Measurements from ENCODE around the gene PNCK. TPM values are rescaled to one million over a fixed set of nuclear protein-coding genes. Genes with fewer than 3 reads are reported as not detected.
A peak's percentile ranks its signal among the peaks of the same experiment; 100 is the strongest.

PNCK gene
- total RNA-seq, 3 donors from 2014 or later: 0.48 to 1.3 (median 0.73) TPM

DNA sequence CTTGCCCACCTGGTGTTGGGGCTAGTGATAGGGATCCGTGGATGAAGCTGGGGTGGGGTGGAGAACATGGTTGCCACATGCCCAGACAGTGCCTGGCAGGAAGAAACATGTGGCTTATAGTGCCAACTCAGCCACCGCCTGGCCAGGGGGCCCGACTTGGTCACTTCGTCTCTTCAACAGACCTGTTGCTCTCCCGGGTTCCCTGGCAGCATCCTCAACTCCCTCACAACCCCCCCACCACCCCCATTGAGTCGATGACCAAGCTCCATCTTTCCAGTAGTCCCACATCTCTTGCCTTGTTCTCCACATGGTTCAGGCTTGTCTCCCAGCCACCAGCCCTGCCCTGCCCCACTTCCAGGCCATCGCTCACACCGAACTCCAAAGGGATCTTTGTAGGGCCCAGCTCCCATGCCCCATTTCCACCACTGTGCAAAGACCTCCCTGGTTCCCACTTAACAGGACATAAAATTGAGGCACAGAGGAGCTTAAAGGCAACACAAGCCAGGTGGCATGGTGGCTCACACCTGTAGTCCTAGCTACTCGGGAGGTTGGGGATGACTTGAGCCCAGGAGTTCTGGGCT is 7.8 kb downstream of the PNCK start:
- intact Hi-C loops (cut with DNase I; ENCODE audit: low total_unique reads): no loop called here
- Histone ChIP-seq H3K27ac (no peak overlapping the region), H3K9me3 (peaks cover 0 to 24% of the 10 kb centered on the region in 2 donors), H3K4me1 (no peaks in the 10 kb centered on the region), H3K4me3 (no peak overlapping the region), H3K36me3 (no peaks in the 10 kb centered on the region), H3K27me3 (peaks cover 0 to 55% of the 10 kb centered on the region in 2 donors)
- TF ChIP-seq POLR2A (IDR thresholded peaks at IDR 0.05) (no peak), CTCF (IDR thresholded peaks at IDR 0.05) (no peak)
- no peak for DNase-seq (ENCODE audit: low spot score in 2 of 2)

DNA sequence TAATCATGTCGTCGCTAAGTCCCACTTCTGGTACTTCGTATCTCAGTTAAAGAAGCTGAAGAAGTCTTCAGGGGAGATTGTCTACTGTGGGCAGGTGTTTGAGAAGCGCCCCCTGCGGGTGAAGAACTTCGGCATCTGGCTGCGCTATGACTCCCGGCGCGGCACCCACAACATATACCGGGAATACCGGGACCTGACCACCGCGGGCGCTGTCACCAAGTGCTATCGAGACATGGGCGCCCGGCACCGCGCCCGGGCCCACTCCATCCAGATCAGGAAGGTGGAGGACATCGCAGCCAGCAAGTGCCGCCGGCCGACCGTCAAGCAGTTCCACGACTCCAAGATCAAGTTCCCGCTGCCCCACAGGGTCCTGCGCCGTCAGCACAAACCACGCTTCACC is 11.3 kb downstream of the PNCK start:
- Histone ChIP-seq H3K9me3 (peaks cover 0 to 24% of the 10 kb centered on the region in 2 donors), H3K27ac (no peak overlapping the region), H3K36me3 (no peaks in the 10 kb centered on the region), H3K4me1 (no peaks in the 10 kb centered on the region), H3K27me3 (peaks cover 0 to 36% of the 10 kb centered on the region in 2 donors), H3K4me3 (peak overlapping the region in 1 of 3 donors; percentile 32)
- intact Hi-C loops (cut with DNase I; ENCODE audit: low total_unique reads): no loop called here
- no peak for DNase-seq (ENCODE audit: low spot score in 2 of 2)
- TF ChIP-seq CTCF (IDR thresholded peaks at IDR 0.05): peak in 2 of 3 donors; percentile 15 to 22
- no peak for TF ChIP-seq POLR2AphosphoS5 (IDR thresholded peaks at IDR 0.05)
- TF ChIP-seq POLR2A (IDR thresholded peaks at IDR 0.05): no peak

- Histone ChIP-seq H3K36me3 (no peaks in the 10 kb centered on the region), H3K4me3 (no peak overlapping the region), H3K4me1 (no peaks in the 10 kb centered on the region), H3K27ac (no peak overlapping the region), H3K27me3 (peaks cover 0 to 40% of the 10 kb centered on the region in 2 donors), H3K9me3 (peaks cover 0 to 22% of the 10 kb centered on the region in 2 donors)
- intact Hi-C loops (cut with DNase I; ENCODE audit: low total_unique reads): no loop called here
- TF ChIP-seq POLR2A (IDR thresholded peaks at IDR 0.05) (no peak), CTCF (IDR thresholded peaks at IDR 0.05) (no peak), POLR2AphosphoS5 (IDR thresholded peaks at IDR 0.05) (no peak)
- DNase-seq (ENCODE audit: low spot score in 2 of 2): no peak
Observed at GRCh38 chrX:153659268-153659667, 14.3 kb downstream of the PNCK start.

DNA sequence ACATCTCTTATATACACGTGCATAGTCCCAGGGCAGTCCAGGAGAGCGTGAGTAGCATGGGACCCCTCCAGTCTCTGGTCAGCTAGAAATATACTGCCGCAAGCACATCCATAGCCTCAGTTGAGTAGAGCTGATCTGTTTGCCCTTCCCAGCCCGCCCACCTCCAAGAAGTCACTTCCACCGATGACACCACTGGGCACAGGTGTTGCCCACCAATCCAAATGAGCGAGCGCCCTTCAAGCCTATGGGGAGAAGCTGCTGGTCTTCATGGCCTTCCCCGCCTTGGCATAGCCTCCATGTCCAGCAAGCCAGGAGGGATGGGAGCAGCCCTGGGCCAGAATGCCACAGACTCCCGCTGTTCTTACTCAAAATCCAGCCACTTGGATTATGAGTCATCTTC is 16.5 kb downstream of the PNCK start:
- Histone ChIP-seq H3K9me3 (peaks cover 0 to 33% of the 10 kb centered on the region in 2 donors), H3K27me3 (peaks cover 0 to 24% of the 10 kb centered on the region in 2 donors), H3K4me1 (no peaks in the 10 kb centered on the region), H3K36me3 (no peaks in the 10 kb centered on the region), H3K27ac (no peak overlapping the region), H3K4me3 (no peak overlapping the region)
- DNase-seq (ENCODE audit: low spot score in 2 of 2): no peak
- intact Hi-C loops (cut with DNase I; ENCODE audit: low total_unique reads): no loop called here
- no peak for TF ChIP-seq POLR2A (IDR thresholded peaks at IDR 0.05)
- no peak for TF ChIP-seq POLR2AphosphoS5 (IDR thresholded peaks at IDR 0.05)
- no peak for TF ChIP-seq CTCF (IDR thresholded peaks at IDR 0.05)

GRCh38 chrX:153653556-153653955 is 20.1 kb downstream of the PNCK start:
- H3K27me3 ChIP-seq: peaks cover 0 to 38% of the 10 kb centered on the region in 2 donors
- DNase-seq (ENCODE audit: low spot score in 2 of 2): no peak
- no peaks in the 10 kb centered on the region for H3K36me3 ChIP-seq
- H3K4me3 ChIP-seq: no peak overlapping the region
- peaks cover 0 to 23% of the 10 kb centered on the region in 2 donors for H3K9me3 ChIP-seq
- no peaks in the 10 kb centered on the region for H3K4me1 ChIP-seq
- TF ChIP-seq POLR2AphosphoS5 (IDR thresholded peaks at IDR 0.05): no peak
- no peak for TF ChIP-seq POLR2A (IDR thresholded peaks at IDR 0.05)
- TF ChIP-seq CTCF (IDR thresholded peaks at IDR 0.05): no peak
- intact Hi-C loops (cut with DNase I; ENCODE audit: low total_unique reads): no loop called here
- H3K27ac ChIP-seq: no peak overlapping the region

Data from breast epithelium (tissue), 4 donors.